ENCODE data around the gene SYNGR1. TPM values are rescaled to one million over a fixed set of nuclear protein-coding genes. Genes with fewer than 3 reads are reported as not detected.
A peak's percentile ranks its signal among the peaks of the same experiment; 100 is the strongest.

SYNGR1 gene
- total and polyA plus RNA-seq, 2 of the 8 experiments (the other 6 are each of a cell fraction or from before 2014, with no cell fraction given) = 32.5 to 84.7 TPM

GRCh38 chr22:39327995-39328754 lies 21.6 kb upstream of the SYNGR1 start:
- no peak overlapping the region for H3K56ac ChIP-seq (replicated peaks; ENCODE audit: insufficient read length, low read depth, low read length)
- no peak overlapping the region for H2BK5ac ChIP-seq (ENCODE audit: low read depth, low read length)
- no peaks in the 10 kb centered on the region for H3K9me3 ChIP-seq (ENCODE audit: insufficient read depth in 2 of 2, low read depth in 1 of 2, low read length in 1 of 2)
- H3K23ac ChIP-seq (ENCODE audit: insufficient read length) = no peak overlapping the region
- peak overlapping the region; percentile 25; the same call in 1 of the 2 replicates for H4K8ac ChIP-seq (ENCODE audit: extremely low read depth, insufficient read depth, low read length)
- H2AFZ ChIP-seq (ENCODE audit: low read length) = no peak overlapping the region
- H2BK15ac ChIP-seq (ENCODE audit: low read length) = no peak overlapping the region
- WGBS, 2 experiments (ENCODE audit: extremely low coverage in 1 of 2, insufficient coverage in 1 of 2, insufficient read length in 1 of 2, insufficient replicate concordance in 2 of 2, low coverage in 1 of 2, low lambda C conversion rate in 2 of 2, missing lambda C conversion rate in 1 of 2) = 92% methylated on average over 16 of the region's 18 CpGs; no CpG with 5 or more reads in 1 of the 2 experiments
- H4K20me1 ChIP-seq (replicated peaks in 1 of 2; ENCODE audit: control insufficient read depth in 1 of 2, insufficient read depth in 2 of 2, low read length in 2 of 2) = peaks cover 0 to 2% of the 10 kb centered on the region in 2 experiments
- H3K27ac ChIP-seq (ENCODE audit: low read depth, low read length) = no peak overlapping the region
- no peak overlapping the region for H2BK20ac ChIP-seq (ENCODE audit: low read length)
- no peaks in the 10 kb centered on the region; the same call in 1 of the 2 replicates for H3K23me2 ChIP-seq (ENCODE audit: low read depth, low read length)
- no peak overlapping the region for H3K4me2 ChIP-seq (ENCODE audit: insufficient read depth in 1 of 2, low read depth in 2 of 2, low read length in 2 of 2)
- no peak overlapping the region for H3K4me3 ChIP-seq (ENCODE audit: extremely low read depth in 1 of 4, insufficient read depth in 2 of 4, low read depth in 3 of 4, low read length in 4 of 4)
- H3K4me1 ChIP-seq (replicated peaks in 1 of 4; ENCODE audit: control insufficient read depth in 3 of 4, insufficient read depth in 4 of 4, low read length in 3 of 4) = no peaks in the 10 kb centered on the region
- no peak overlapping the region for H2BK120ac ChIP-seq (replicated peaks; ENCODE audit: low read depth, low read length)
- no peak overlapping the region; a peak in 1 of 7 replicates for H3K9ac ChIP-seq (replicated peaks in 1 of 4; ENCODE audit: extremely low read depth in 1 of 4, low read depth in 3 of 4, low read length in 3 of 4)
- ChIA-PET POLR2A (ENCODE audit: partially characterized antibody) (interaction anchor here (0.6 to 20.6 kb wide), 3 partner anchors 11 to 62 kb away, joined by 3 to 472 read pairs (median 4); partner anchors contain the start of gene RPL3), CTCF (ENCODE audit: partially characterized antibody) (interaction anchor here (0.6 to 9.3 kb wide), 4 partner anchors 11 to 458 kb away, joined by 3 to 110 read pairs (median 16); no protein-coding TSS in a partner anchor)
- no peaks in the 10 kb centered on the region for H3K36me3 ChIP-seq (ENCODE audit: control insufficient read depth in 2 of 4, insufficient read depth in 4 of 4, low read length in 3 of 4)
- no peak for FAIRE-seq
- no peak overlapping the region for H4K5ac ChIP-seq (ENCODE audit: insufficient read length, low read depth, low read length)
- no peak overlapping the region for H4K91ac ChIP-seq (replicated peaks; ENCODE audit: insufficient read length, low read length)
- no peak for DNase-seq (ENCODE audit: low read depth in 1 of 2, low spot score in 2 of 2)
- no peaks in the 10 kb centered on the region for H3K27me3 ChIP-seq (replicated peaks in 1 of 4; ENCODE audit: control insufficient read depth in 3 of 4, extremely low read depth in 1 of 4, insufficient read depth in 3 of 4, low read length in 3 of 4)
- H2AK5ac ChIP-seq (ENCODE audit: low read depth, low read length) = no peak overlapping the region
- peak overlapping the region; percentile 39 for H3K4ac ChIP-seq (replicated peaks; ENCODE audit: insufficient read length, low read depth, low read length)
- no peaks in the 10 kb centered on the region for H3K79me1 ChIP-seq (ENCODE audit: low read depth, low read length)
- peak overlapping the region; percentile 35; the same call in 1 of the 2 replicates for H2BK12ac ChIP-seq (ENCODE audit: low read depth, low read length)
- H3K18ac ChIP-seq (ENCODE audit: extremely low read depth, low read length) = no peak overlapping the region
- no peak overlapping the region for H3K14ac ChIP-seq (ENCODE audit: insufficient read length)
- no peaks in the 10 kb centered on the region for H3K79me2 ChIP-seq (ENCODE audit: control insufficient read depth in 1 of 2, insufficient read depth in 2 of 2, low read length in 2 of 2)
- TF ChIP-seq KDM1A (IDR thresholded peaks at IDR 0.05; ENCODE audit: borderline replicate concordance, low read length) (no peak), CTBP2 (IDR thresholded peaks at IDR 0.05; ENCODE audit: borderline replicate concordance, insufficient read depth, insufficient read length, low read length) (no peak), JUN (IDR thresholded peaks at IDR 0.05; ENCODE audit: low read depth, low read length) (no peak), SP1 (IDR thresholded peaks at IDR 0.05; ENCODE audit: low read depth, low read length) (no peak), RFX5 (IDR thresholded peaks at IDR 0.05; ENCODE audit: borderline replicate concordance, low read depth, low read length) (no peak), GTF2F1 (IDR thresholded peaks at IDR 0.05; ENCODE audit: borderline replicate concordance, low read depth, low read length) (no peak), RXRA (IDR thresholded peaks at IDR 0.05; ENCODE audit: insufficient read depth, low read depth, low read length) (no peak), BCL11A (IDR thresholded peaks at IDR 0.05; ENCODE audit: low read depth in 2 of 2, low read length in 2 of 2) (no peak), RNF2 (IDR thresholded peaks at IDR 0.05; ENCODE audit: borderline replicate concordance, low read depth, low read length, missing control alignments, poor library complexity, severe bottlenecking) (no peak), TAF1 (IDR thresholded peaks at IDR 0.05; ENCODE audit: low read depth, low read length) (no peak), GABPA (IDR thresholded peaks at IDR 0.05; ENCODE audit: borderline replicate concordance, insufficient read depth, low read length) (no peak), BRCA1 (IDR thresholded peaks at IDR 0.05; ENCODE audit: low read depth, low read length) (no peak)
